ENCODE data around the gene HEATR5A.

- TF ChIP-seq CHD2 (IDR thresholded peaks at IDR 0.05; ENCODE audit: low read length, partially characterized antibody) (no peak), HES2 (IDR thresholded peaks at IDR 0.05) (no peak), HOXA7 (CRISPR knock-in tag; IDR thresholded peaks at IDR 0.05) (no peak), MYC (IDR thresholded peaks at IDR 0.05; ENCODE audit: borderline replicate concordance, low read length) (no peak), ESRRA (IDR thresholded peaks at IDR 0.05; ENCODE audit: borderline replicate concordance, low read length) (no peak), ZSCAN20 (CRISPR knock-in tag; IDR thresholded peaks at IDR 0.05) (no peak), GATA3 (IDR thresholded peaks at IDR 0.05; ENCODE audit: borderline replicate concordance) (no peak), CTCF (IDR thresholded peaks at IDR 0.05) (no peak), HMGXB4 (CRISPR knock-in tag; IDR thresholded peaks at IDR 0.05; ENCODE audit: borderline replicate concordance) (no peak), NR3C1 (IDR thresholded peaks at IDR 0.05) (no peak), CEBPB (IDR thresholded peaks at IDR 0.05) (no peak), EP300 (IDR thresholded peaks at IDR 0.05) (no peak)
- TF ChIP-seq, protein P1, sequence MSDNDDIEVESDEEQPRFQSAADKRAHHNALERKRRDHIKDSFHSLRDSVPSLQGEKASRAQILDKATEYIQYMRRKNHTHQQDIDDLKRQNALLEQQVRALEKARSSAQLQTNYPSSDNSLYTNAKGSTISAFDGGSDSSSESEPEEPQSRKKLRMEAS (IDR thresholded peaks at IDR 0.05): no peak
Measured at GRCh38 chr14:31320216-31320615, 100.1 kb downstream of the HEATR5A start.
